WTC11 (cell line): ENCODE data around the gene ADGRF4. TPM values are rescaled to one million over a fixed set of nuclear protein-coding genes. Genes with fewer than 3 reads are reported as not detected.

Source experiments
- ATAC-seq: fragments of 200-7000 bp; cut with Tn5 transposase; 2 replicates; pipeline ENCODE4 v1.10.0; 2021; ENCODE audit warnings: mild to moderate bottlenecking, moderate library complexity
- CTCF ChIA-PET: fragments of 300-600 bp; sonication (Branson Sonifier 250); formaldehyde crosslinking; loops from one replicate; lab custom pipeline; 2021; ENCODE audit warnings: antibody characterized with exemption; lab: Charles Lee
- POLR2A ChIA-PET: fragments of 350-600 bp; sonication (Branson Sonifier 250); formaldehyde crosslinking; loops from one replicate; lab custom pipeline; 2021; ENCODE audit warnings: antibody characterized with exemption; lab: Charles Lee
- DNase-seq: peaks from one replicate; pipeline ENCODE4 v3.0.0; 2021; ENCODE audit warnings: low spot score
- H3K27ac Mint-ChIP-seq: 2 replicates; pipeline ENCODE4 v1.8.0; 2021; ENCODE audit warnings: mixed read lengths
- H3K27me3 Mint-ChIP-seq: 2 replicates; pipeline ENCODE4 v1.8.0; 2021; ENCODE audit warnings: low read depth, mild to moderate bottlenecking, moderate library complexity, mixed read lengths
- H3K36me3 Mint-ChIP-seq: 2 replicates; pipeline ENCODE4 v1.8.0; 2021; ENCODE audit warnings: mixed read lengths
- H3K4me1 Mint-ChIP-seq: 2 replicates; pipeline ENCODE4 v1.8.0; 2022; ENCODE audit warnings: mixed read lengths
- H3K4me3 Mint-ChIP-seq: 2 replicates; pipeline ENCODE4 v1.8.0; 2021; ENCODE audit warnings: mild to moderate bottlenecking, moderate library complexity, mixed read lengths
- H3K9me3 Mint-ChIP-seq: 2 replicates; pipeline ENCODE4 v1.8.0; 2021; ENCODE audit warnings: mixed read lengths
- ATF3 ChIP-seq: sonication (generic); formaldehyde crosslinking; conservative IDR thresholded peaks from 2 replicates; pipeline ENCODE4 v1.8.1; 2022; ENCODE audit warnings: mild to moderate bottlenecking, missing genetic modification reagents
- CBFB ChIP-seq: sonication (generic); formaldehyde crosslinking; IDR thresholded peaks from 2 replicates; pipeline ENCODE4 v1.8.1; 2022; ENCODE audit warnings: mild to moderate bottlenecking, low read depth, missing genetic modification reagents
- E2F1 ChIP-seq: sonication (generic); formaldehyde crosslinking; IDR thresholded peaks from 2 replicates; pipeline ENCODE4 v1.8.0; 2022; ENCODE audit warnings: mild to moderate bottlenecking, missing genetic modification reagents
- ELF4 ChIP-seq: sonication (generic); formaldehyde crosslinking; IDR thresholded peaks from 2 replicates; pipeline ENCODE4 v1.8.1; 2022; ENCODE audit warnings: low read depth, mild to moderate bottlenecking, moderate library complexity, missing genetic modification reagents
- EMX1 ChIP-seq: fragments of 250-450 bp; sonication (Bioruptor Pico); IDR thresholded peaks from 2 replicates; pipeline ENCODE4 v1.8.0; 2021; ENCODE audit warnings: mild to moderate bottlenecking
- ERG ChIP-seq: fragments of 250-450 bp; sonication (Bioruptor Pico); IDR thresholded peaks from 2 replicates; pipeline ENCODE4 v1.8.0; 2021; ENCODE audit warnings: mild to moderate bottlenecking
- FOXK1 ChIP-seq: sonication (generic); formaldehyde crosslinking; IDR thresholded peaks from 2 replicates; pipeline ENCODE4 v1.8.0; 2022; ENCODE audit warnings: mild to moderate bottlenecking, moderate library complexity, missing genetic modification reagents
- JAZF1 ChIP-seq: fragments of 250-450 bp; sonication (Bioruptor Pico); IDR thresholded peaks from 2 replicates; pipeline ENCODE4 v1.9.0; 2021; ENCODE audit warnings: moderate library complexity, mild to moderate bottlenecking, inconsistent platforms
- NFATC4 ChIP-seq: fragments of 250-450 bp; sonication (Bioruptor Pico); IDR thresholded peaks from 2 replicates; pipeline ENCODE4 v1.9.0; 2021; ENCODE audit warnings: mild to moderate bottlenecking
- NFYB ChIP-seq: sonication (generic); formaldehyde crosslinking; conservative IDR thresholded peaks from 2 replicates; pipeline ENCODE4 v1.8.0; 2022; ENCODE audit warnings: low read depth, missing genetic modification reagents
- NR3C1 ChIP-seq: sonication (generic); formaldehyde crosslinking; conservative IDR thresholded peaks from 2 replicates; pipeline ENCODE4 v1.8.1; 2023; ENCODE audit warnings: low read depth, mild to moderate bottlenecking, missing genetic modification reagents
- OVOL2 ChIP-seq: fragments of 250-450 bp; sonication (Bioruptor Pico); IDR thresholded peaks from 2 replicates; pipeline ENCODE4 v1.9.0; 2021; ENCODE audit warnings: mild to moderate bottlenecking, borderline replicate concordance
- RELA ChIP-seq: sonication (generic); formaldehyde crosslinking; IDR thresholded peaks from 2 replicates; pipeline ENCODE4 v1.8.1; 2022; ENCODE audit warnings: missing genetic modification reagents, mild to moderate bottlenecking, borderline replicate concordance
- RORB ChIP-seq: fragments of 250-450 bp; sonication (Bioruptor Pico); IDR thresholded peaks from 2 replicates; pipeline ENCODE4 v1.9.0; 2021; ENCODE audit warnings: mild to moderate bottlenecking
- SMAD4 ChIP-seq: sonication (generic); formaldehyde crosslinking; IDR thresholded peaks from 2 replicates; pipeline ENCODE4 v1.8.0; 2022; ENCODE audit warnings: mild to moderate bottlenecking, missing genetic modification reagents
- TCF7 ChIP-seq: sonication (generic); formaldehyde crosslinking; IDR thresholded peaks from 2 replicates; pipeline ENCODE4 v1.8.0; 2022; ENCODE audit warnings: mild to moderate bottlenecking, low read depth, missing genetic modification reagents, moderate library complexity
- TEAD4 ChIP-seq: sonication (generic); formaldehyde crosslinking; IDR thresholded peaks from 2 replicates; pipeline ENCODE4 v1.8.0; 2022; ENCODE audit warnings: mild to moderate bottlenecking, missing genetic modification reagents
- USF2 ChIP-seq: sonication (generic); formaldehyde crosslinking; IDR thresholded peaks from 2 replicates; pipeline ENCODE4 v1.8.1; 2023; ENCODE audit warnings: mild to moderate bottlenecking, missing genetic modification reagents, moderate library complexity
- ZNF317 ChIP-seq: sonication (generic); formaldehyde crosslinking; IDR thresholded peaks from 2 replicates; pipeline ENCODE4 v1.8.1; 2023; ENCODE audit warnings: low read depth, mild to moderate bottlenecking, moderate library complexity, missing genetic modification reagents, borderline replicate concordance
- ZNF425 ChIP-seq: fragments of 250-450 bp; sonication (Bioruptor Pico); conservative IDR thresholded peaks from 2 replicates; pipeline ENCODE4 v1.9.0; 2021; ENCODE audit warnings: mild to moderate bottlenecking
- ZNF532 ChIP-seq: fragments of 250-450 bp; sonication (Bioruptor Pico); IDR thresholded peaks from 2 replicates; pipeline ENCODE4 v1.9.0; 2021; ENCODE audit warnings: mild to moderate bottlenecking, borderline replicate concordance
- total RNA-seq: library from RNA; stranded (reverse); gene quantifications from 3 replicates; pipeline ENCODE4 v1.2.3, GENCODE V29; 2021

ADGRF4 gene
- total RNA-seq, 1 experiment from 2014 or later, result not detected

GRCh38 chr6:47741807-47742206 is 43.4 kb downstream of the ADGRF4 start:
- no peak for DNase-seq
- H3K9me3 Mint-ChIP-seq, result peaks cover 16% of the 10 kb centered on the region
- peak overlapping the region; percentile 70; the same call in 1 of the 2 replicates for H3K27ac Mint-ChIP-seq
- peaks cover 8% of the 10 kb centered on the region for H3K36me3 Mint-ChIP-seq
- TF ChIP-seq SMAD4 (CRISPR knock-in tag), result no peak
- TF ChIP-seq ZNF425 (CRISPR knock-in tag), result no peak
- no peak for TF ChIP-seq RORB (CRISPR knock-in tag)
- TF ChIP-seq ZNF317 (CRISPR knock-in tag), result no peak
- TF ChIP-seq USF2 (CRISPR knock-in tag), result no peak
- no peak for ATAC-seq
- ChIA-PET CTCF (no interaction called here), POLR2A (no interaction called here)
- H3K27me3 Mint-ChIP-seq, result no peaks in the 10 kb centered on the region
- H3K4me1 Mint-ChIP-seq, result peaks cover 8% of the 10 kb centered on the region
- H3K4me3 Mint-ChIP-seq, result no peak overlapping the region

GRCh38 chr6:47743744-47744143 is 45.4 kb downstream of the ADGRF4 start:
- H3K4me3 Mint-ChIP-seq, result no peak overlapping the region
- peaks cover 5% of the 10 kb centered on the region for H3K4me1 Mint-ChIP-seq
- DNase-seq (no peak), ATAC-seq (no peak)
- CTCF ChIA-PET, result no interaction called here
- peaks cover 16% of the 10 kb centered on the region for H3K9me3 Mint-ChIP-seq
- no peaks in the 10 kb centered on the region for H3K27me3 Mint-ChIP-seq
- POLR2A ChIA-PET, result no interaction called here
- H3K27ac Mint-ChIP-seq, result no peak overlapping the region
- H3K36me3 Mint-ChIP-seq, result peaks cover 8% of the 10 kb centered on the region
- TF ChIP-seq NFATC4 (CRISPR knock-in tag) (no peak), ELF4 (no peak), ERG (no peak), OVOL2 (CRISPR knock-in tag) (no peak), FOXK1 (no peak), E2F1 (CRISPR knock-in tag) (no peak), CBFB (CRISPR knock-in tag) (no peak), ZNF532 (CRISPR knock-in tag) (no peak), RELA (CRISPR knock-in tag) (no peak), ZNF425 (CRISPR knock-in tag) (no peak), ATF3 (CRISPR knock-in tag) (no peak), EMX1 (CRISPR knock-in tag) (no peak), NFYB (CRISPR knock-in tag) (no peak), TCF7 (no peak), JAZF1 (CRISPR knock-in tag) (no peak), TEAD4 (no peak), NR3C1 (CRISPR knock-in tag) (no peak)
